ENCODE measurements around the gene SSH2. TPM values are rescaled to one million over a fixed set of nuclear protein-coding genes. Genes with fewer than 3 reads are reported as not detected.

SSH2 gene
- total RNA-seq, 1 donor: 13.0 TPM

DNA sequence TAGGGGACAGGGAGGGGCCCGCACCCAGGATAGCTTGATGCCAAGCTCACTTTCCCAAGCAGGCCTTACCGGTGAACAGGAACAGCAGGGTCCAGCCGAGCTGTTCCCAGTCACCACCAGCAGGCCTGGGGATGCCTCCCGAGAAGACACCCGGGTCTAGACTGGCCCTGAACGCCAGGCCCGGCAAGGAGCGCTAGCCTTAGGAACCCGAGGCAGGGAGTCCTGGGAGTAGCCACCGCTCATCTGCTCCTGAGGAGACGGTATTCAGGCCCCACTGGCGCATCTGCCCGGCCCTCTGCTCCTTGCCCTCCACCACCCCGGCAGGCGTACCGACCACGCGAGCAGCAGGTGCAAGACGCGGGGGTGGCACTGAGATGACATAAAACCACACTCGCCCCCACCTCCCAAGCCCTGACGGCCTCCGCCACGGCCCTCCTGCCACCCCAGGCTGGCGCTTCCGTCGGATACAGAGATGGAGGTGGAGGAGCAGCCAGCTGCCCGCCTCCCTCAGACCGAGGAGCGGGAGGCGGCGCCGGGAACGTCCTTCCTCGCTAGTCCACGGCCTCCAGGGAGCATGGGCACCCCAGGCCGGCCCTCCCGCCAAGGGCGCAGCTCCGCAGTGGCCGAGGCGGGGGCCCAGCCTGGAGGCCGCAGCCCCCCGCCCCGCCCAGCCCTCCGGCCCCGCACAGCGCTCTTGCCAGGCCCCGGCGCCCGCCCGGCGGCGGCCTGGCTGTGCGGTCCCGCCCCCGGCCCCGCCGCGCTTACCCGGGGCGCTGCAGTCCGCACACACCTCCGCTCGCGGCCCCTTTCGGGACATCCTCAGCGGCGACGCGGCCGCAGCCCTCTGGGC lies 341.2 kb downstream of the SSH2 start:
- peak; percentile 95 for DNase-seq (ENCODE audit: insufficient read length, low spot score, missing footprints)
- Histone ChIP-seq H3K79me2 (ENCODE audit: insufficient read depth, low read length) (peaks cover 52% of the 10 kb centered on the region), H3K4me1 (ENCODE audit: insufficient read depth, low read length) (peaks cover 47% of the 10 kb centered on the region)

DNA sequence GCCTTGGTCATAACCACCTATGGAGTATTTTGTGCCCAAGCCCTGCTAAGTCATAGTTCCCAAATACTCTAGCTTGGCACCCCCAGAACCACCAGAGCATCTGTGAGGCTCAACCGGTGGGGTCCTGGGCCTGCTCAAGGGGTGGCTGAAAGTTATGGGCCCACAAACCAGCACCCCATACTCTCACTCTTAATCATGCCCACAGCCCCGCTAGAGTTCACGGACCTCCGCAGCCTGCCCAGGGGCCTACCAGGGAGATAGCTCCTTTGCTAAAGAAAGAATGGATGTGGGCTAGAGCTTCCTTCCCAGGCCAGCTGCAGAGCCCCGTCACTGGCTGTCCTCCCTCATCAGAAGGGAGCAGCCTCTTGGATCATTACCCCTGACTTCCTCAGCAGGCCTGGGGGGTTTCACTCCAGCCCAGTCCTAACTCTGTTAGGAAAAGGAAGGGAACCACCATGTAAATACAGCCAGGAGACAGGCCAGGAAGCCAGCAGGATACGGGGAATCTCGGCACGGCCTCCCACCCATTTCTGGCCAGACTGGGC lies 341.9 kb downstream of the SSH2 start:
- TF ChIP-seq CTCF (IDR thresholded peaks at IDR 0.05; ENCODE audit: extremely low read depth, low read depth, low read length): no peak
- no peak for DNase-seq (ENCODE audit: insufficient read length, low spot score, missing footprints)
- H3K4me2 ChIP-seq (ENCODE audit: insufficient read depth, low read length): peak overlapping the region; percentile 95
- peak overlapping the region; percentile 62 for H2AFZ ChIP-seq (ENCODE audit: low read length)
- H3K4me3 ChIP-seq (ENCODE audit: insufficient read depth, low read length): peak overlapping the region; percentile 91
- H3K27me3 ChIP-seq (ENCODE audit: insufficient read depth, low read length): no peaks in the 10 kb centered on the region
- no peaks in the 10 kb centered on the region for H3K36me3 ChIP-seq (ENCODE audit: insufficient read depth, low read length)
- peaks cover 46% of the 10 kb centered on the region for H3K4me1 ChIP-seq (ENCODE audit: insufficient read depth, low read length)
- peaks cover 59% of the 10 kb centered on the region for H3K79me2 ChIP-seq (ENCODE audit: insufficient read depth, low read length)
- peaks cover 61% of the 10 kb centered on the region for H4K20me1 ChIP-seq (ENCODE audit: insufficient read depth, low read length)
- no peaks in the 10 kb centered on the region for H3K9me3 ChIP-seq (ENCODE audit: low read depth, low read length)
- peak overlapping the region; percentile 61 for H3K27ac ChIP-seq (ENCODE audit: low read depth, low read length)

More for the DNA sequence above, 341.2 kb downstream of the SSH2 start:
- peak overlapping the region; percentile 61 for H3K27ac ChIP-seq (ENCODE audit: low read depth, low read length)
- no peaks in the 10 kb centered on the region for H3K27me3 ChIP-seq (ENCODE audit: insufficient read depth, low read length)
- peak overlapping the region; percentile 62 for H2AFZ ChIP-seq (ENCODE audit: low read length)
- H4K20me1 ChIP-seq (ENCODE audit: insufficient read depth, low read length): peaks cover 54% of the 10 kb centered on the region
- peak overlapping the region; percentile 95 for H3K4me2 ChIP-seq (ENCODE audit: insufficient read depth, low read length)
- no peaks in the 10 kb centered on the region for H3K36me3 ChIP-seq (ENCODE audit: insufficient read depth, low read length)
- no peak for TF ChIP-seq CTCF (IDR thresholded peaks at IDR 0.05; ENCODE audit: extremely low read depth, low read depth, low read length)
- H3K4me3 ChIP-seq (ENCODE audit: insufficient read depth, low read length): peak overlapping the region; percentile 91
- no peaks in the 10 kb centered on the region for H3K9me3 ChIP-seq (ENCODE audit: low read depth, low read length)

DNA sequence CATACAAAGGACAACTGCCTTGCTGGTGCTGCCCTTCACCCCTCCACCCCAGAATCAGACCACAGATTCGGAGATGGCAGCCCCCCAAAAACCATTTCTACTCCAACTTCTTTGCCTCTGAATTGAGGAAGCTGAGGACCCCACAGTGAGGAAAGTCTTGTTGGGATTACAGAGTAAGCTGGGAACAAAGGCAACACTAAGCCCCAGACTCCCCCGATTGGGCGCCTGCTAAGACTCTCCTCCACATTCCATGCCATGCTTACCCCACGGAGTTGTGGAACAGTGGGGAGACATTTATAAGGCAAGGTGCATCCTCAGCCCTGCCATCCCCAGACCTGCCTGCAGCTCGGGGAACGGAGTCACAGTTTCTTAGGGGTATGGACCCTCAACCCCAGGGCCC lies 342.4 kb downstream of the SSH2 start:
- no peak overlapping the region for H2AFZ ChIP-seq (ENCODE audit: low read length)
- TF ChIP-seq CTCF (IDR thresholded peaks at IDR 0.05; ENCODE audit: extremely low read depth, low read depth, low read length): no peak
- H4K20me1 ChIP-seq (ENCODE audit: insufficient read depth, low read length): peaks cover 66% of the 10 kb centered on the region
- H3K9me3 ChIP-seq (ENCODE audit: low read depth, low read length): no peaks in the 10 kb centered on the region
- peaks cover 1% of the 10 kb centered on the region for H3K36me3 ChIP-seq (ENCODE audit: insufficient read depth, low read length)
- peaks cover 43% of the 10 kb centered on the region for H3K4me1 ChIP-seq (ENCODE audit: insufficient read depth, low read length)
- H3K79me2 ChIP-seq (ENCODE audit: insufficient read depth, low read length): peaks cover 64% of the 10 kb centered on the region
- H3K4me2 ChIP-seq (ENCODE audit: insufficient read depth, low read length): peak overlapping the region; percentile 95
- no peaks in the 10 kb centered on the region for H3K27me3 ChIP-seq (ENCODE audit: insufficient read depth, low read length)
- DNase-seq (ENCODE audit: insufficient read length, low spot score, missing footprints): no peak
- peak overlapping the region; percentile 91 for H3K4me3 ChIP-seq (ENCODE audit: insufficient read depth, low read length)
- H3K27ac ChIP-seq (ENCODE audit: low read depth, low read length): no peak overlapping the region

Data from osteoblast (primary cell).